ENCODE measurements around the gene KRTCAP3.

DNA sequence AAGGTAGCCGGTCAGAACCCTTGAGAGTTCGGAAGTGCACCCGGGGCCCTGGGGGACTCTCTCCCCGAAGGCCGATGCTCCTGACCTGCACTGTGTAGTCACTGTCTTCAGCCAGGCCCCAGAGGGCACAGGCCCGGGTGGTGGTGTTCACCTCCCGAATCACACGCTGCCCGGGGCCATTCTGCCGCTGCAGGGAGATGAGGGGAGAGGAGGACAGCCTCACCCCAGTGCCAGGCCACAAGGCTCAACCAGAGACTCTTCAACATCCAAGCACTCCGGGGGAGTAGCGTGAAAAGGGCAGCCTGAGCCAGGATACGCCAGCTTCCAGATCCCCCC lies 51.7 kb downstream of the KRTCAP3 start:
- TF ChIP-seq, protein P1, sequence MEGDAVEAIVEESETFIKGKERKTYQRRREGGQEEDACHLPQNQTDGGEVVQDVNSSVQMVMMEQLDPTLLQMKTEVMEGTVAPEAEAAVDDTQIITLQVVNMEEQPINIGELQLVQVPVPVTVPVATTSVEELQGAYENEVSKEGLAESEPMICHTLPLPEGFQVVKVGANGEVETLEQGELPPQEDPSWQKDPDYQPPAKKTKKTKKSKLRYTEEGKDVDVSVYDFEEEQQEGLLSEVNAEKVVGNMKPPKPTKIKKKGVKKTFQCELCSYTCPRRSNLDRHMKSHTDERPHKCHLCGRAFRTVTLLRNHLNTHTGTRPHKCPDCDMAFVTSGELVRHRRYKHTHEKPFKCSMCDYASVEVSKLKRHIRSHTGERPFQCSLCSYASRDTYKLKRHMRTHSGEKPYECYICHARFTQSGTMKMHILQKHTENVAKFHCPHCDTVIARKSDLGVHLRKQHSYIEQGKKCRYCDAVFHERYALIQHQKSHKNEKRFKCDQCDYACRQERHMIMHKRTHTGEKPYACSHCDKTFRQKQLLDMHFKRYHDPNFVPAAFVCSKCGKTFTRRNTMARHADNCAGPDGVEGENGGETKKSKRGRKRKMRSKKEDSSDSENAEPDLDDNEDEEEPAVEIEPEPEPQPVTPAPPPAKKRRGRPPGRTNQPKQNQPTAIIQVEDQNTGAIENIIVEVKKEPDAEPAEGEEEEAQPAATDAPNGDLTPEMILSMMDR (IDR thresholded peaks at IDR 0.05): no peak
- TF ChIP-seq POLR2A (IDR thresholded peaks at IDR 0.05): no peak

All from thyroid gland (tissue), 4 donors.